ENCODE results near the gene HIP1R.

DNA sequence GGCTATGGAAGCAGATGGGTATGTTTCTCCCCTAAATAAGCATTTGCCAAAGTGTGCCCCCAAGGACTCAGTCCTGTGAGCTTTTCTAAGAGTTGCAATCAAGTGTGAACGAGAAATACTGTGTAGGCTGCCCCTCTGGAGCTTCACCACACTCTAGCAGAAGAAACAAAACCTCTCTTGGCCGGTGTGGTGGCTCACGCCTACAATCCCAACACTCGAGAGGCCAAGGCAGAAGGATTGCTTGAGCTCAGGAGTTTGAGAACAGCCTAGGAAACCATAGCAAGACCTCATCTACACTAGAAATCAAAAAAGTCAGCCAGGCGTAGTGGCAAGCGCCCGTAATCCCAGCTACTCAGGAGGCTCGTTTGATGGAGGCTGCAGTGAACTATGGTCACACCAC is 50.9 kb downstream of the HIP1R start:
- TF ChIP-seq ZBTB7A (tag by site-specific recombination; IDR thresholded peaks at IDR 0.05; ENCODE audit: low read depth): no peak
- TF ChIP-seq KLF1 (tag by site-specific recombination; IDR thresholded peaks at IDR 0.05): no peak

Data from HEK293 (cell line).